NCI-H1092 (cell line): Measurements from ENCODE around the gene TNFRSF13B.
"Not testable (repeated sequence)": the region's sequence is repeated elsewhere in the genome, so short reads cannot be mapped to it uniquely, and the experiment has no call there.

Experiments
- DNase-seq: peaks from one replicate; lab custom pipeline; 2025; lab: John Stamatoyannopoulos, UW

Gene TNFRSF13B

GRCh38 chr17:16971458-16972338 lies at the start of gene TNFRSF13B:
Gene TNFRSF13B, minus strand, starts transcription at chr17:16972118. Its CDS starts 43 bp downstream, at chr17:16972075.
- no peak for DNase-seq

- DNase-seq = no peak
Observed at GRCh38 chr17:17021194-17021863, 49.4 kb upstream of the TNFRSF13B start.

GRCh38 chr17:17020821-17021193 lies 48.9 kb upstream of the TNFRSF13B start:
- no peak for DNase-seq

- DNase-seq = no peak
Observed at GRCh38 chr17:17019891-17020456, 48.1 kb upstream of the TNFRSF13B start.

- DNase-seq = no peak
Observed at GRCh38 chr17:17019430-17019762, 47.5 kb upstream of the TNFRSF13B start.

- DNase-seq = no peak
Observed at GRCh38 chr17:17018612-17019429, 46.9 kb upstream of the TNFRSF13B start.

GRCh38 chr17:17018021-17018441 lies 46.1 kb upstream of the TNFRSF13B start:
- no peak for DNase-seq

GRCh38 chr17:17017343-17018014 lies 45.6 kb upstream of the TNFRSF13B start:
- no peak for DNase-seq

GRCh38 chr17:17016199-17017197 lies 44.6 kb upstream of the TNFRSF13B start:
- DNase-seq = not testable (repeated sequence)

- DNase-seq = no peak
Observed at GRCh38 chr17:17015230-17015629, 43.3 kb upstream of the TNFRSF13B start.

GRCh38 chr17:17014748-17015124 lies 42.8 kb upstream of the TNFRSF13B start:
- not testable (repeated sequence) for DNase-seq

GRCh38 chr17:17013828-17014747 lies 42.2 kb upstream of the TNFRSF13B start:
- not testable (repeated sequence) for DNase-seq

- DNase-seq = not testable (repeated sequence)
Observed at GRCh38 chr17:17011043-17011907, 39.4 kb upstream of the TNFRSF13B start.

GRCh38 chr17:17010545-17011034 lies 38.7 kb upstream of the TNFRSF13B start:
- not testable (repeated sequence) for DNase-seq

- not testable (repeated sequence) for DNase-seq
Observed at GRCh38 chr17:17009972-17010371, 38.1 kb upstream of the TNFRSF13B start.

GRCh38 chr17:17008621-17009397 lies 36.9 kb upstream of the TNFRSF13B start:
- DNase-seq = not testable (repeated sequence)

GRCh38 chr17:17007891-17008290 lies 36.0 kb upstream of the TNFRSF13B start:
- DNase-seq = not testable (repeated sequence)
